Right forelimb (tissue), 1 donor: ENCODE data around the gene ARFIP2.

Source experiments
- DNase-seq: peaks from one replicate; pipeline ENCODE4 v3.0.0-alpha.2; 2018

Gene ARFIP2

DNA sequence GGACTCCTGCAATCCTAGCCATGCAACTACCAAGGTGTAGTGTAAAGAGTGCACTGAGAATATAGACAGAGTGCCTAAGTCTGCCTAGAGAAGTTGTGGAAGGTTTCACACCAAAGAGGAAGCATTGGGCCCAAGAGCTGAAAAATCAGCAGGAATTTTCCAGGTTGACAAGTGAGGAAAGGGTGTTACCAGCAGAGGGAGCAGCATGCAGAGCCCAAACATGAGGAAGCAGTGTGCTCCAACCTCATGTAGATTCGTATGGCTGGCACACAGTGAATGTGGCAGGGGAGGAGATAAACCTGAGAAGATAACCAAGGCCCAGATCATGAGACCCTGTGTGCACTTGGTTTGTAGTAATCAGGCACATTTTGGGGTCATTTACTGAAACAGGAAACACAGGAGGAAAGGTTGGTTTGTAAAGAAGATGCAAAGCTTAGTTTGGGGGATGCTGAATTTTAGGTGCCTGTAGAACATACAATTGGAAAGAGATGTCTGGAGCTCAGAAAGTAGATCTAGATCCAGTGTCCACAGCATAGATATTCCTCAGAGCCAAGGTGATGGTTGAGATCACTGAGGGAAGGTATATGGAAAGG lies 42.1 kb downstream of the ARFIP2 start:
- no peak for DNase-seq

DNA sequence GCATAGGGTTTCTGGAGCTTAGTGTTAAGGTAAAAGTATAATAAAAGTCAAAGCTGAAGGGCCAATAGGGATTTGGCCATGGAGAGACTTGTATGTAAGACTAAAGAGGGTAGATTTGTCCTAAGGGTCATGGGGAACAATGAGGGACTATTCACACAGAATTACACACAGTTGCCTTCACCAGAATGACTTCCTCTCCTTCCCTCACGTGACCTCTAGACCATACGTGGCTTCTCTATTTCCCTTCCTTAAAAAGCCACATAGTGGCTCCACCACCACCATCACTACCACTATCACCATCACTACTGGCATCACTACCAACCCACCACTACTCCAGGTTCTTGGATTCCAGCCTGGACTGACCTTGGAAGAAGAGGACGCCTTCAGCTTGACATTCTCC lies 43.1 kb downstream of the ARFIP2 start:
- no peak for DNase-seq

DNA sequence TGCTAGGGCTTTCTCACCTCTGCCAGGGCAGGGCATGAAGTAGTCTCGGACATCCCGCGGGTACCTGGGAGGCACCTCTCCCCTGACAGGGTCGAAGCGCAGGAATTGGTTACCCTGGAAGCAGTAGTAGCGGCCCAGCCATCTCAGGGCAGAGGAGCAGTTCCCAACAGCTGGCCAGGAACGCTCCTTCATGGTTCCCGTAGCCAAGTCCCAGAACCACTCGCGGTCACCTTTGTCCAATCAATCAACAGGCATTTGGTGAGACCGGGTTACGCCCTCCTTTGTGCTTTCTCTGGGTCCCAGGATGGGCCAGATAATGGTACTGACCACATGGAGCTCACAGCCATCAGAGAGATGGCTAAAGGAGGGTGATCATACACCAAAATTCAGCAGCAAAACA lies 43.7 kb downstream of the ARFIP2 start:
- DNase-seq: no peak

DNA sequence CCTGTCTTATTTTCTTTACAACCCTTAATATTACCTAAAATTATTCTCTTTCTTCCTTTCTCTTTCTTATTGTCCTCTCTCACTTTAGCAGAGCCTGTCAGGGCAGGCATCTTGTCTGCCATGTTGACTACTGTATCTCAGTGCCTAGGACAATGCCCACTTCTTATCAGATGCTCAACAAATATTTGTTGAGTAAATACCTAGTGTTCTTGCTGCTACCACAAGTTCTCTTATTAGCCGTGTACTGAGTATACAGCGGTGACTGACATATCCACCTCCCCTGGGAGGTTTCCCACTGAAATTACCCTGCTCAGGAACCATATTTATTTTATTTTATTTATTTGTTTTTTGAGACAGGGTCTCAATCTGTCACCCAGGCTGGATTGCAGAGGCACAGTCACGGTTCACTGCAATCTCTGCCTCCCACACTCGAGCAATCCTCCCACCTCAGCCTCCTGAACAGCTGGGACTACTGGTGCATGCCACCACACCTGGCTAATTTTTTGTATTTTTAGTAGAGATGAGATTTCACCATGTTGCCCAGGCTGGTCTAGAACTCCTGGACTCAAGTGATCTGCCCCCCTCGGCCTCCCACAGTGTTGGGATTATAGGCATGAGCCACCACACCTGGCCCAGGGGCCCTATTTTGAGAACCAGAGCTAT lies 47.0 kb downstream of the ARFIP2 start:
- DNase-seq: no peak

DNA sequence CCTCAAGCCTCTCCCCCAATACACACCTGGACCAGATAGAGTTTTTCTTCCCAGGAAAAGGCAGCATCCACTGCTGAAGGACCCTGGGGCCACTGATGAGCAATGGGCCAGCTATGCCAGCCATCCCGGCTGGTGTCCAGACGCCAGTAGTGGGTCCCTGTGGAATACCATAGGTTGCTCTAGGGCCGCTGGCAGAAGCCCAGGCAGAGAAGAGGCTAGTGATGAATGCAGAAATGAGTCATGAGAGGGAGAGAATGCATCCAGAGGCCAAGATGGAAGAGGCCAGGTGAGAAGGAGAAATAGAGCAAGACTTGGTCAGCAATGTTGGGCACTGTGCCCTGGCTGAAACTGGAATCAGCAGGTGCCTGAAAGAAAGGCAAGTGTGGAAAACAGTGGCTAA lies 49.3 kb downstream of the ARFIP2 start:
- no peak for DNase-seq

DNA sequence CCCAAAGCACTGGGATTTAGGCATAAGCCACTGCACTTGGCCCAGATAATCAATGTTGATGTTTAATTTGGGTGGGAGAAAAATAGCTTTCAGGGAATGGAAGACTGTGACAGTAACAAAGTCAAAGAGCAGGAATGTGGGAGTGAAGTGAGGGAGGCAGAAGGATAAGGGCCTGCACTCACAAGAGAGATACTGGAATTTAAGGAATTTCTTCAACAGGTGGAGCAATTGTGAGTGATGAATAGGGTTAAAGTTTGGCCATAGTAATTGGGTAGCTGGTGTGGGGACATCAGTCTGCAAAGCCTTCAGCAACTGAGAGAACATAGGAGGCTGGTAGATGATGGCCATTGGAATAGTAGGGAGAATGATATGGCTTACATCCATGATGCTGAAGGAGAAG lies 53.6 kb downstream of the ARFIP2 start:
- DNase-seq: no peak
